Bronchial epithelial cell (primary cell): ENCODE data around the gene CHD1L. TPM values are rescaled to one million over a fixed set of nuclear protein-coding genes. Genes with fewer than 3 reads are reported as not detected.

ENCODE experiments used
- DNase-seq: peaks from one replicate; pipeline ENCODE4 v3.0.0-alpha.2; 2010; ENCODE audit warnings: low read depth
- FAIRE-seq: peaks from 2 replicates; lab custom pipeline; 2011; peaks lifted over from hg19 to GRCh38; lab: Jason Lieb, UNC
- H3K27me3 ChIP-seq: 2 replicates; pipeline ENCODE4 v1.5.1; 2011; ENCODE audit warnings: low read length; ENCODE audit not compliant: control insufficient read depth, insufficient read depth
- H3K36me3 ChIP-seq: 2 replicates; pipeline ENCODE4 v1.5.1; 2011; ENCODE audit warnings: low read length; ENCODE audit not compliant: control insufficient read depth, insufficient read depth
- H3K4me3 ChIP-seq: 2 replicates; pipeline ENCODE4 v1.5.1; 2011; ENCODE audit warnings: mild to moderate bottlenecking, low read depth, low read length, control low read depth
- CTCF ChIP-seq: IDR thresholded peaks from 2 replicates; pipeline ENCODE4 v1.5.1; 2011; ENCODE audit warnings: mild to moderate bottlenecking, moderate library complexity, low read length, control low read depth, inconsistent platforms; ENCODE audit not compliant: insufficient read depth, severe bottlenecking
- total RNA-seq: library from RNA; depleted of rRNA; stranded (reverse); fragments of >200 nt; gene quantifications from 2 replicates; pipeline ENCODE4 v1.2.1, GENCODE V29; 2014

Gene CHD1L
- total RNA-seq, 1 donor from 2014 or later: 30.8 TPM

GRCh38 chr1:147266381-147266780, 23.9 kb downstream of the CHD1L start:
- no peak for TF ChIP-seq CTCF
- FAIRE-seq (no peak), DNase-seq (no peak)
- no peaks in the 10 kb centered on the region for H3K27me3 ChIP-seq
- H3K36me3 ChIP-seq: peaks cover 8% of the 10 kb centered on the region
- no peak overlapping the region for H3K4me3 ChIP-seq

- no peak for TF ChIP-seq CTCF
- Histone ChIP-seq H3K36me3 (peaks cover 11% of the 10 kb centered on the region), H3K4me3 (no peak overlapping the region), H3K27me3 (no peaks in the 10 kb centered on the region)
- DNase-seq (no peak), FAIRE-seq (no peak)
These were observed 25.2 kb downstream of the CHD1L start for GRCh38 chr1:147267711-147268110.

DNA sequence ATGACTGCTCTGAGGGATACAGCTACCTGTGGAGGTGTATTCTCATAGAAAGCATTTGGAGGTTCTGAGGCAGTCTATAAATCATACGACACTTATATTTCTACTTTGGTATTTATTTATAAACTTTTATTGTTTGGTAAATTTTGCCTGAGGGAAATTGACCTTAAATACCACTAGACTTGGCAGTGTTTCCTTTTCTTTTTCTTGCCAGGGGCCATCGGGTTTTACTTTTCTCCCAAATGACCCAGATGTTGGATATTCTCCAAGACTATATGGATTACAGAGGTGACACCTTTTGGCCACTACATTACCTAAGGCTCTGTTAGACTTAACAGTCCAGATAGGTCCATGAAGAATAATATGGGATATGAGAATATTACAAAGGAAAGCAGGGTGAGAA, 28.2 kb downstream of the CHD1L start:
- FAIRE-seq: no peak

GRCh38 chr1:147272042-147272441, 29.6 kb downstream of the CHD1L start:
- DNase-seq (no peak), FAIRE-seq (no peak)
- H3K36me3 ChIP-seq: peaks cover 14% of the 10 kb centered on the region
- no peak overlapping the region for H3K4me3 ChIP-seq
- H3K27me3 ChIP-seq: no peaks in the 10 kb centered on the region
- TF ChIP-seq CTCF: no peak

More for the DNA sequence above, 28.2 kb downstream of the CHD1L start:
- no peak for TF ChIP-seq CTCF
- no peak for DNase-seq
- peaks cover 12% of the 10 kb centered on the region for H3K36me3 ChIP-seq
- H3K4me3 ChIP-seq: no peak overlapping the region
- no peaks in the 10 kb centered on the region for H3K27me3 ChIP-seq

- FAIRE-seq: no peak
- Histone ChIP-seq H3K27me3 (no peaks in the 10 kb centered on the region), H3K36me3 (peaks cover 11% of the 10 kb centered on the region), H3K4me3 (no peak overlapping the region)
- DNase-seq: peak; percentile 65
- TF ChIP-seq CTCF: peak; percentile 21
These were observed 31.2 kb downstream of the CHD1L start for GRCh38 chr1:147273409-147274336.

DNA sequence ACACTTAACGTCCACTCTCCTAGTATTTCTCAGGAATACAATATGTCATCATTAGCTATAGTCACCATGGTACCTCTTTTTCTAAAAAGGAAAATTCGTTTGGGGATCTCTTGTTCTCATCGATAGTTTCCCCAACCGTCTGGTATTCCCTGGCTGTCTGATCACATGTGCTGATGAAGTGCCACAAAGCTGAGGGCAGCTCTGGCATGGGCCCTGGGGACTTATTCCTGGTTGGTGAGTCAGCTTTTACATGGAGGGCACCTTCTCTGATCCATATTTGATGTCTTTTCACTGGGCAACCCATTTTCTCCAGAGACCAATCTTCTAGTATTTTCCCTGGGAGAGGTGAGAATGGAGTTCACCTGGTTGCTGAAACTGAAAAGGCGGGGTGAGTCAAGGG, 39.5 kb downstream of the CHD1L start:
- no peak for TF ChIP-seq CTCF
- peaks cover 9% of the 10 kb centered on the region for H3K36me3 ChIP-seq
- H3K4me3 ChIP-seq: no peak overlapping the region
- FAIRE-seq (no peak), DNase-seq (no peak)
- no peaks in the 10 kb centered on the region for H3K27me3 ChIP-seq
